ENCODE results near the gene THBS2. TPM values are rescaled to one million over a fixed set of nuclear protein-coding genes. Genes with fewer than 3 reads are reported as not detected.
A peak's percentile ranks its signal among the peaks of the same experiment; 100 is the strongest.

The THBS2 gene
- total and polyA plus RNA-seq, 10 of the 15 experiments (the other 5 are each of a cell fraction or from before 2014, with no cell fraction given), result 0.07 to 0.10 TPM; not detected in 8

GRCh38 chr6:169212897-169213813 is 40.5 kb downstream of the THBS2 start (continued):
- TF ChIP-seq, protein P1, sequence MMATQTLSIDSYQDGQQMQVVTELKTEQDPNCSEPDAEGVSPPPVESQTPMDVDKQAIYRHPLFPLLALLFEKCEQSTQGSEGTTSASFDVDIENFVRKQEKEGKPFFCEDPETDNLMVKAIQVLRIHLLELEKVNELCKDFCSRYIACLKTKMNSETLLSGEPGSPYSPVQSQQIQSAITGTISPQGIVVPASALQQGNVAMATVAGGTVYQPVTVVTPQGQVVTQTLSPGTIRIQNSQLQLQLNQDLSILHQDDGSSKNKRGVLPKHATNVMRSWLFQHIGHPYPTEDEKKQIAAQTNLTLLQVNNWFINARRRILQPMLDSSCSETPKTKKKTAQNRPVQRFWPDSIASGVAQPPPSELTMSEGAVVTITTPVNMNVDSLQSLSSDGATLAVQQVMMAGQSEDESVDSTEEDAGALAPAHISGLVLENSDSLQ (IDR thresholded peaks at IDR 0.05), result peak; percentile 89
- TF ChIP-seq PBX3 (IDR thresholded peaks at IDR 0.05; ENCODE audit: insufficient replicate concordance, low read depth, low read length), result peak; percentile 73

- Histone ChIP-seq H3K36me3 (ENCODE audit: control insufficient read depth in 2 of 2, insufficient read depth in 2 of 2, low read length in 1 of 2) (no peaks in the 10 kb centered on the region), H3K9ac (ENCODE audit: control insufficient read depth, insufficient read depth, low read length) (no peak overlapping the region), H3K4me2 (ENCODE audit: control insufficient read depth, insufficient read depth) (no peak overlapping the region), H3K27ac (ENCODE audit: control insufficient read depth, insufficient read depth) (no peak overlapping the region), H3K79me2 (ENCODE audit: control insufficient read depth, insufficient read depth, low read length) (no peaks in the 10 kb centered on the region), H3K4me3 (no peak overlapping the region), H3K9me3 (replicated peaks; ENCODE audit: control insufficient read depth, insufficient read depth, low read length) (no peaks in the 10 kb centered on the region; the same call in 1 of the 3 replicates), H4K20me1 (ENCODE audit: control insufficient read depth, insufficient read depth) (no peaks in the 10 kb centered on the region), H2AFZ (ENCODE audit: control insufficient read depth, low read depth, low read length) (peak overlapping the region; percentile 76), H3K27me3 (replicated peaks in 1 of 2; ENCODE audit: control insufficient read depth in 2 of 2, insufficient read depth in 2 of 2, low read length in 1 of 2) (no peaks in the 10 kb centered on the region), H3K4me1 (ENCODE audit: control insufficient read depth, insufficient read depth, low read length) (no peaks in the 10 kb centered on the region)
- FAIRE-seq (no peak), ATAC-seq (no peak), DNase-seq (ENCODE audit: low read depth, low spot score) (no peak)
- intact Hi-C loops (cut with micrococcal nuclease; ENCODE audit: unreplicated experiment) (no loop called here), in situ Hi-C loops (cut with MboI) (no loop called here)
- ChIA-PET POLR2A (no interaction called here), SMC1A (ENCODE audit: uncharacterized antibody, unreplicated experiment) (no interaction called here), RAD21 (ENCODE audit: unreplicated experiment) (no interaction called here), CTCF (no interaction called here)
- BruUV-seq (replicated peaks), result no TSS peak
- TF ChIP-seq, protein P1 (IDR thresholded peaks at IDR 0.05), result no peak
- no peak for TF ChIP-seq DPF2 (IDR thresholded peaks at IDR 0.05)
- TF ChIP-seq CHD2 (IDR thresholded peaks at IDR 0.05; ENCODE audit: borderline replicate concordance, low read depth, low read length), result no peak
- TF ChIP-seq GATAD2B (conservative IDR thresholded peaks at IDR 0.05; ENCODE audit: low read depth), result no peak
- no peak for TF ChIP-seq CREM (IDR thresholded peaks at IDR 0.05; ENCODE audit: low read depth)
- no peak for TF ChIP-seq RAD51 (IDR thresholded peaks at IDR 0.05)
- 68% methylated on average over 5 of the region's 5 CpGs for WGBS (ENCODE audit: insufficient coverage, insufficient replicate concordance, low lambda C conversion rate, missing lambda C conversion rate)
Measured at GRCh38 chr6:169212436-169212835, 41.2 kb downstream of the THBS2 start.

All from GM12878 (cell line).